NCI-H1048 (cell line): ENCODE data around the gene UQCR10.

ENCODE experiments used
- DNase-seq: peaks from one replicate; lab custom pipeline; 2025; lab: John Stamatoyannopoulos, UW

UQCR10 gene

DNA sequence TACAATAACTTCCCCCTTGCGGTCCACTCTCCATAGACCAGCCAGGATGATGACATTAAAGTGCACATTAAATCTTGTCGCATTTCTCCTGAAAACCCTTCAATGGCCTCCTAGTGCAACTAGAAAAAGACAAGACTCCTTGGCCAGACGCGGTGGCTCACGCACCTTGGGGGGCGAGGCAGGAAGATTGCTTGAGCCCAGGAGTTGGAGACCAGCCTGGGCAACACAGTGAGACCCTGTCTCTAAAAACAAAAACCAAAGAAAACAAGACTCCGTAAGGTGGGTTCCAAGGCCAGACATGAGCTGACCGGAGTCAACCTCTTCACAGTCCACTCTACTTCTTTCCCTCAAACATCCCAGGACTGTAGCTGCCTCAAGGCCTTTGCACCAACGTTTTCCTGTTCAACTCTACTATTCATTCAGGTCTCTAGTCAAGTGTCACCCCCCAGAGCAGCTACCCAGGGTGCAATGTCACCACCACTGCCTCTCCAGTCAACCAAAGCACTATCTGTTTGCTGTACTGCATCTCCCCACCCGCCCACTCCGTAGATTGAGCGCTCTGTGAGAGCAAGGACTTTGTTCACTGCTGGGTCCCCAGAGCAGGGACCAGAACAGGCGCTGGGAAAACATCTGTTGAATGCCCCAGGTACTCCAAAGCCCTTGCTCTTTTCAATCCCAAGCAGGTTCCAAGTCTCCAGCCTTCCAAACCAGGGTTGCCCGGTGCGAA is 1.1 kb upstream of the UQCR10 start:
- no peak for DNase-seq

DNA sequence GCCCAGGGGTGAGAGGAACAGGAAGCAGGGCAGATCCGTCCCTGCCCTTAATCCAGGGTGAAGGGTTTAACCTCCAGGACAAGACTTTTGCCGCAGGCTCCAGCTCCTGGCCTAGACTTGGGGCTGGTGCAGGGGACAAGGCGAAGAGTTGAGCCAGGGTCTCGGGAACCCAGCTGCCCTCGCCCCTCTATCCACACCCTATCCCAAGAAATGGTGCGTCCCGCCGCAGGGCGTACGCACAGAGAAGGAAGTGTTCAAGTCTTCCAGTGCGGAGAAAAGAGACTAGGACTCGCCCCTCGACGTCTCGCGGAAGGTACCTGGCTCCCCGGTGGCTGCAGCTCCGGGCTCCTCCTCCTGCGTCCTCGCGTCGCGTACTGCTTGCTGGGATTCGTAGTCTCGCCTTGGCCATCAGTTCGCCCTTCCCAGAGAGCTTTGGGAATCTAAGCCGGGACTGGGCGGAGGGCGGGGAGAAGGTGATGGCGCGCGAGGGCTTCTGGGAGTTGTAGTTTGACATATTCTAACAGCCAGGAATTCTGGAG is 468 bp upstream of the UQCR10 start, which contains the start of gene ZMAT5:
Gene ZMAT5 (minus strand): TSS at position 376 of the 539 bp plus-strand sequence. CDS start 18,463 bp downstream, outside the sequence.
- peak; percentile 97 for DNase-seq

DNA sequence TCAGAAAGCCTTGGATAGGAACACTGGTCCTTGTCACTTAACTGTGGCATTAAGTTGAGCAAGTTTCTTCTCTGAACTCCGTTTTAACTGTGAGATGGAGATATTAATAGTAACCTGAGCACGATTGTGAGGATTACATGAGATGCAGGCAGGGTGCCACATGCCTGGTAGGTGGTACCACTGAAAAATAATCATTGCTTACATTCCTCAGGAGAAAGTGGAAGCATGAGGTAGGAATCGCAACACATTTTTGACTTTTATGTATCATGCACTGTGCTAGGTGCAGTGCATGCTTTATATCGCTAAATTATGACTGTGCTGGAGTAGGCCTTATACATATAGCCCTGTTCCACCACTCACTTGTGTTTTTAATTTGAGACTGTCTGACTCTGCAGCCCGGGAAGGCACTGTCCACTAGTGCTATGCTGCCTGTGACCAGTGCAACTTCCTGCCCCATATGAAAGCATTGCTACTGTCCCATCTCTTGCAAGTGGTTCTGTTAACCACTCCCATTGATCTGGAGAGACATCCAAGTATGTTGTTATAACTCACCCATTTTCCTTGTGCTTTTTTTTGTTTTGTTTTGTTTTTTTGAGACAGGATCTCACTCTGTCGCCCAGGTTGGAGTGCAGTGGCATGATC is 1.0 kb downstream of the UQCR10 start:
- DNase-seq: no peak

DNA sequence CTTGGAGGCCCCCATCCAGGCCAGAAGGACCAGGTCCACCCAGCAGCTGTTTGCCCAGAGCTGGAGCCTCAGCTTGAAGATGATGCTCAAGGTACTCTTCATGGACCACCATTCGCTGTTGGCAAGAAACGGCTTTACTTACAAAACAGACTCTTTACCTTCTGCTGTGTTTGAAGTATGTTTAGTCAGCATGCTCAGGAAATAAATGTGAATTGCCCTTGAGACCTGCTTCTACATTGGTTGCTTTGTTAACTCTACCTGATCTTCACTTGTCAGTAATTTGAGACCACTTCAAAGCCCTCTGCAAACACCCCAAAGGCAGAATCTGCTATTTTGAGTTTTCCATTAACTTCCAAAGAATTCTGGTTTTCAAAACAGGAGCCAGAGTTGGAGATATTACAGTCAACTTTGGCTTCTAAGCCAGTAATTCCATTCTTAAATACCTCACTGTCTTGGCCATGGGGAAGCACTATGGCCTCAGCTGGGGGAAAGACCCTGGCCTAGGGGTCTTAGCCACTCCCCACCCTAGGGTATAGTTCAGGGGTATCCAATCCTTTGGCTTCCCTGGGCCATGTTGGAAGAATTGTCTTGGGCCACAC is 2.7 kb downstream of the UQCR10 start:
- DNase-seq: no peak

DNA sequence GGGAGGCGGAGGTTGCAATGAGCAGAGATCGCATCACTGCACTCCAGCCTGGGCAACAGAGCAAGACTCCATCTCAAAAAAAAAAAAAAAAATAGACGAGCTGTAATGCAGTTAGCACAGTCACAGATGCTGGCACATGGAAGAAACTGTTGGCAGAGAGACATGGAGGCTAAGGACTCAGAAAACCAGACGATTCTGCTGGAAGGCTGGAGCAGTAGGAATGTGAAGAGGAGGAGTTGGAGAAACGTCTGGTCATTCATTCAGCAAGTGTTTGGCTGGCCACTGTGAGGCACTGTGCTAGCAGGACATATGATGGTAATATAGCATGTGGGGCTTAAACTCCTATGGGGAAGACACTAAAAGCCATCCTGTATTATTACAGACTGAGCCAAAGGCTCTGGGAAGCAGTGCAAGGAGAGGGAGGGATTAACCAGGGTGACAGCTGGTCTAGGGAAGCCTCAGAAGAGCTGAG is 5.0 kb downstream of the UQCR10 start:
- no peak for DNase-seq

DNA sequence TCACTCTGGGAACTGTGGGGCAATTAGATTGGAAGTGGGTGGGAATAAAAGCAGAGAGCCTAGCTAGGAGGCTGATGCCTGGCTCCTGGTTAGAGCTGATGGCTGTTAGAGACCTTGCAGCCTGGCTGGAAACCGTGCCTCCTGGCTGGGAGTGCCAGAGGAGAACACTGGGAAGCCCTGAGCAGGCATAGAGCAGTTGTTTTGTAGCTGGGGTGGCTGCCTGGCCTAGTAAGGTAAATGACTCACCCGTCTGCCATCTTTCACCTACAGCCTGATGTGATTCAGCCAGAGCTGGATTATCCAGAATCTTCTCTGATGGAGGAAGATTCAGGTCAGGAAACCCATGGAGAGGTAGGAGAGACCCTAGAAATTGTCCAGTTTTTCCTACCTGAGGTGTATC is 6.1 kb downstream of the UQCR10 start:
- DNase-seq: no peak

DNA sequence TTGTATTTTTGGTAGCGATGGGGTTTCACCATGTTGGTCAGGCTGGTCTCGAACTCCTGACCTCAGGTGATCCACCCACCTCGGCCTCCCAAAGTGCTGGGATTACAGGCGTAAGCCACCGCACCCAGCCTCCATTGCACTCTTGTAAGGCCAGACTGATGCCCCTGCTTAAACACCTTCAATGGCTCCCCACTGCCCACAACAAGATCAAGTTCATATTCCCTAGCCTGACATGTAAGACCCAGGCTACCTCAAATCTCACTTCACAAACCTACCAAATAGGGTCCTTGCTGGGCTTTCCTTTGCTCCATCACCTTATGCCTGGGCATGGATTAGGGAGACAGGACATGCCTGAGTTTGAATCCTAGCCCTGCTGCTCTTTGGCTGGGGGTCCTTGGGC is 13.1 kb downstream of the UQCR10 start:
- DNase-seq: no peak

DNA sequence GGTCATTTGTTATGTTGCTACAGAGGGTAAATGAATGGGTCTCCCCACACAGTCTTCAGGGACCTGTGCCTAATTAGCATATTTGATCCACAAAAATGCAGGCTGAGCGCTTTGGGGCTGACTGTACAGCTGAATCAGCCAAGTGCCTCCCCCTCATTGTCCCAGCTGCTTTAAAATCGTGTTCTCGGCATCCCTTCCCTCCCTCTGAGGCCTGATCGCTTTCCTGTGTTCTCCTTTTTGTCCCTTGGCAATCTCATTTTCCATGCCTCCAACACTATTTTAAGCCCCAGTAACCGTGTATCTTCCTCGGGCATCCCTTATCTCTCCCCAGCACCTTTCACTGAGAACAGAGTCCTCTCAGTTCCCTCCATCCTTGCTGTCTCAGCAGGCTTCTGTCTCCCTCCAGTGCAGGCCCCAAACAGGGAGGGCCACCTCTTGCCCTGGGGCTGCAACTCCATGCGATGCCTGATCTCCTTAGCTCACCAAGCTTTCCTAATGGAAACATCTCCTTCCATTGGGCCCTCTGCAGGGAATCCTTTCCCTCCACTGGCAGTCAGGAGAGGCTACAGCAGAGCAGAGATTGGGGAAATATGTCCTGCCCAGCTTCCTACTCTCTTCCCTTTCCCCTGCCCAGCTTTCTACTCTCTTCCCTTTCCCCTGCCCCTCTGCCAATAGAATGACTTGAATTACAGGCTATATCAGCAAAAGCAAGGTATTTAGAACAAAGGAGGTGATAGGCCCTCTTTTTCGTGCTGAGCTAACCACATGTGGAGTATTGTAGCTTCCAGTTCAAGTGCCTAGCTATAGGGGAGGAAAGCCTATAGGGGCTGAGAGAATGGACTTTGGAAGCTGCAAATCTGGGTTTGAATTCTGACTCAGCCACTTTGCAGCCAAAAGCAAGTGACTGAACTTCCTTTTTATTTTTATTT is 13.8 kb downstream of the UQCR10 start:
- no peak for DNase-seq

DNA sequence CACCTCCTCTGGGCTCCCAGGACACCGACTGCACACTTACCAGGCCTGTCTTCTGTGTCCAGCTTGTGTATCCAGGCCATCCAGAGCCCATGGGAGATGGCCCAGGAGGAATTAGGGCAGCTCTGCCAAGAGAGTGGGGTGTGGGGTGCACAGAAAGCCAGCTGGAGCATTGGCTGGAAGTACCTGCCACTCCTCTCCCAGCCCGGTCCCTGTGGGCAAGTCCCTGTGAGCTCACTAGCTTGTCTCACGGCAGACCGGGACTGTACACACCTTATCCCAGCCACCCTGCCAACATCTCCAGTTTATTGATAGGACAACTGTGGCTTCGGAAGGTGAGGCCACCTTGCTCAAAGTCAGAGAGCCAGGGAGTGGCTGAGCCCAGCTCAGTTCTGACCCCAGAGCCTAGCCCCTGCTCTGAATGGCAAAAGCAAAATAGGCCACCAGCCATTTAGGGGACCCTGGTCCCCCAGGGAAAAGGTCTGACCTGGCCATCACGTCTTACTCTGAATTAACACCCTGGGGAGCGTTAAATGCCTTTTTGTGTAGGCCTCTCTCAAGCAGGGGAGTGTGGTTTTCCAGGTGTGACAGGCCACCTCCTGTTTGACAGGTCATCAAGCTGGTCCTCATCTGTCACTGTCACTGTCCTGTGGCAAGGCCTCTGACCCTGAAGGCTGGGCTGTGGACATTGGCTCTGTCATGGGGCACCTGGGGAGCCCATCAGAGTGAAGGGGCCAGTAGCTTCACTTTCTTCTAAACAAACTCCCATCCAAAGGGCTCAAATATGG is 15.1 kb downstream of the UQCR10 start:
- no peak for DNase-seq

DNA sequence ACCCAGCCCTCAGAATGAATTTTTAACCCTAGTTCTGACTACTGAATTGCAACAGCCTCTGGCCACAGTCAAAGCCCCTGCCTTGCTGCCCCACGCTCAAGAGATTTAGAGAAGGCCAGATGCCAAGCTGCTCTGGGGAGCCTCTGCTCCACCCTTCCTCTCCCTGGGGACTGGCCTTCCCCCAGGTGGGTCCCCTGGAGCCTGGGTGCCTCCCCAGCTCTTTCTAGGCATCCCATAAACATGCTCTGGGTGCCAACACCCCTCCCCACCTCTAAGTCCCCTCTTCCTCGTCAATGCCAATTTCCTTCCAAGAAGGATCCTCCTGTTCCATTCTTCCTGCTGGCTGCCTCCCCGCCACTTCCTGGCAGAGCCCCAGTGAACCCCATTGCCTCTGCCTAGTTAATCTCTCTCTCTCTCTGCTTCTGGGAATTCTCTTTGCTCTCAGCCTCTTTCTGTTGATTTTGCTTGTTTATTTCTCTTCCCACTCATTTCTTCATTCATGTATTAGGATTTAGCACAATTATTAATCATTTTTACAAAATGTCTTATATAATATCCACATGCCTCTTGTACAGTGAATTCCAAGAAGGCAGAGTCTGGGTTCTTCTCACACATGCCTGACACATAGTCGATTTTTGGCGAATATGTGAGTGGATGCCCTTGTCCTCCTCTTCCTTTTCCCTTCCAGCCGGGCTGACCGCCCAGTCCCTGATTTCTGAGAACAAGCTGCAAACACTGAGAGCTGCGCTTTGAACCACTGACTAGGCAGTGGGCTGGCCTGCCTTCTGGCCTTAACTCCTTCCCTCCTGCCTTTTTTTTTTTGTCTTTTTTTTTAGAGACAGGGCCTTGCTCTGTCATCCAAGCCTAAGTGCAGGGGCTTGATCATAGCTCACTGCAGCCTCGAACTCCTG is 17.5 kb downstream of the UQCR10 start:
- DNase-seq: no peak

DNA sequence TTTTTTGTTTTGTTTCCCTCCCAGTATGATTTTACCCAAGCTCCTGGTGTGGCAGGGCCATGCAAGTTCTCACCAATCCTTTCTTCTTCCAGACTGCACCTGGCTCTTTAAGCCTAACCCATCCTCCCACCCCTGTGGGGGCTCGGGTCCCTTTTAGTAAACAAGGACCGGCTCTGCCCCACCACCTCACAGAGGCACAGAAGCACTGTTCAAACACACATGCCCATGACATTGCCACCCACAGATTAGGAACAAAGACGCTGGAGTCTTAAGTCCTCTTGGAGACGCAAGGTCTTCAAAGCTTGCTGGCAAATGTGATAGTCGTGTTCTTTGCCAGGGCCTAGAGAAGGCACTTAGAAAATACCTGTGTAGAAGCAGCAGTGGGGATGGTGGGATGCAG is 18.9 kb downstream of the UQCR10 start:
- no peak for DNase-seq

DNA sequence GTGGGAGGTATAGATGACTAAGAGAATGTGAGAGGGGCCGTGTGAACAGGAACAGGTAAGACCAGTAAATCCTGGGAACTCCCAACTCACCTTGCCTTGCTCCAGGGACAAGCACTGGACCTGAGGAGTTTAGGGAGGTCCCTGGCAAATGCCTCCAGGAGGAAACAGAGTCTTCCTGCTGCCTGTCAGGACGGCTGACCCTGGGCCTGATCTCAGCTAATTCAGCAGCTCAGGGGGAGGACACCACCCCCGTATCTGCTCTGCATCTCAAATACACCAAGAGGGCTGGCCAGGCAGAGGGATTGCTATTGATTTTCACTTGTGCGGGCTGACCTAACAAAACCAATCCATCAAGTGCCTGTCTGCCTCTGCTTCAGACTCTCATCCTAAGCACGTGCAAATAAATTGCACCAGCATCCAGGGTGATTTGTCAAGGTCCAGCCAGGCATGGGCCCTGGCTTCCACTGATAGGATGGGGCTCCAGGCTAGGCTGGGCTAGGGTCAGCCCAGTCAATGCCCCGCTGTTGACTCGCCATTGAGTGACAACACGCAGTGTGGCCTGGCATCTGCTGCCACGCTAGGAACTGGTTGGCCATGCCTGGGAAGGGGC is 20.3 kb downstream of the UQCR10 start:
- no peak for DNase-seq

DNA sequence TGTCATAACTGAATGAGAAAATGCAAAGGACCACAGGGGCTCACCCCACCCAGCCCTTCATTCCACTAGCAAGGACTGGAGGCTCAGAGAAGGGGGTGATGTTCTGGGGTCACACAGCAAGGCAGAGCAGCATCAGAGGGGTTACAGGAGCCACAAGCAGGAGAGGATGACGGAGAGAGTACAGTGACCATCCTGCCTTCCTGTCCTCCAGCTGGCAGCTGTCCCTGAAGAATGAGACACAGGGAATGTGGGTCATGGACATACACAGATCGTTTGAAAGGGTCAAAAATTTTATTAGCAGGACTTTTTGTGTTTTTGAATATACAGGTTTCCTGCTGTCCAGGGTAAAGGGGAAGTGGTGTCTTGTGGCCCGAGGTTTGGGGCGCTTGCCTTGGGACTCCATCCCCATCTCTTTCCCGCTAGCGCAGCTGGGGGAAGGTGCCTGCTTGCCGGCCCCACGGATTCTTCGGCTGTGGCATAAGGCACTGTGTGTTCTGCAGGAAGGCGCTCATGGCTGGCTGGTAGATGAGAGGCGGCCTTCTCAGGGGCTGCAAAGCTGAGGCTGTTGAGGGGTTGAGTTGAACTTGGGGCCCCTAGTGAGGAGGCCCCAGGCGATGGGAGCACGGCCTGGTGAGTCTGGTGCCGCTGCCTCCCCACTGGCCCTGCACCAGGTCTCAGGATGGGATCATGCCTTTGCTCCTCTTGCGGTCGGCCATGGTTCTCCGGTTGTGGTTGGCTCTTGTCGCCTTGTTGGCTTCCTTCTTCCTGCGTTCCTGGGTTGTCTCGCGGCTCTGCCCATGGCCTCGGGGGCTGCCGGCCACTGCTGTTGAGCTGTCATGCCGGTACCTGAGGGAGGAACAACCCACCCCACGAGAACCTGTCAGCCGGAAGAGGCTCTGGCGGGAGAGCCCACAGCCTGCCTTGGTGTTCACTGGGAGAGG is 21.4 kb downstream of the UQCR10 start:
- DNase-seq: no peak

DNA sequence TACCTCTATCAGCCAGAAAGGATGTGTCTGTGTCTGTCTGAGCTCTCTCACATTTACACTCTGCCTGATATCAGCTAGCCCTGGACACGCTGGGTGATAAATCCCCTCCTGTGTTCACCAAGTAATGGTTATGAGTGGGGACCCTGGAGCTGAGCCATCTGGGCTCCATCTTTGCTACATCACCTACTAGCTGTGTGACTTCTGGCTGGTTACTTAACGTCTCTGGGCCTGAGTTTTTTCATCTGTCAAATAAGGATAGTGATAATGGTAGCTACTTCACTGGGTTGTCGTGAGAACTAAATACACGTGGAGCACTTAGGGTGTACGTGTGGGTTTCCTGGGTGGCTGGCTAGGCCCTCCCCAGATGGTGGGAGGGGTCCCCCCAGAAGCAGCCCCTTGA is 22.9 kb downstream of the UQCR10 start:
- DNase-seq: no peak

DNA sequence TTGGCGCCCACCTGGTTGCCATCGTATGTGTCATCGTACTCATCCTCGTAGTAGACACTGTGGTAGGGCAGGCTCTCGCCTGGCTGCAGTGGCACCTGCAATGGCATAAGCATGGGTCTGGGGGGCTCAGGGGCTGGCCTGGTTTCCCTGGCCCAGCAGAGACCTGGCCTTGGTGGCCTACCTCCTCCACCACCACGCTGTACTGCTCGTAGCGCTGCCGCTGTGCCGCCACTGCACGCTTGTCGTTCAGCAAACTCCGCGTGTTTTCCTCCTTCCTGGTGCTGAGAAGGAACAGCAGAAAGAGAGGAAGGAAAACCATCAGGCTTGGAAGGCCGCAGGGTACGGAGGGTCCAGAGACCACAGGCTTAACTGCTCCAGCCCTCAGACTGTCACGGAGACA is 26.2 kb downstream of the UQCR10 start:
- no peak for DNase-seq

DNA sequence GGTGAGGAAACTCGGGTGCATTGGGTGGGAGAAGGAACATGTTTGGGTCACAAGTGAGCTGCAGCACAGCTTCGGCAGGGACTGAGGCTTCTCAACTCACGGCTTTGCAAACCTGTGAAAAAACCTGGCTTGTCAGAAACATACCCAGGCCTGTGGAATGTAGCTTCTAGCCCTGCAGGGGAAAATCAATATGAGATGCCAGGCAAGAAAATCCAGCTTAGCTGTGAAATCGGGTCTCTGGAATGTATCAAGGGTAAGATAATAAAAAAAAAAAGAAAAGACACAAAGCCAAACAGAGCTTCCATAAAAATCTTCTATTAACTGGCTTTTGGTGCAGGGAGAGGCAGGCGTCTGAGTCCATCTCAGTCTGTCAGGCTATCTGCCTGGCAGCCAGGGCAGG is 28.5 kb downstream of the UQCR10 start:
- no peak for DNase-seq

DNA sequence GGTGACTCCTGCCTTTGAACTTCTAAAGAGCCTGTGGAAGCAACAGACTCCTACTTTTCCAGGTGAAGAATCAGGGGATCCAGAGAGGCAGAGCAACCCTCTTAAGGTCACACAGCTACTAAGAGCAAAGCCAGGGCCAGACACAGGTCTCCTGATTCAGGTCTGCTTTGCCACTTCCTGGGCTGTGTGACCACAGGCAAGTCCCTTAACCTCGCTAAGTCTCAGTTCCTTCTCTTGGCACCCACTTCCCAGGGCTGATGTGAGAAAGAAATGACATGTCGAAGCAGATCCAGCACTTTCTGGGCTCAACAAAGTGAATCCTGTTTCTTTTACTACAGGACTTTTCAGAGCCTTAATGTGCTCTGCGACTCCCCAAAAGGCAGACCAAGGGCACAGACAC is 30.2 kb downstream of the UQCR10 start:
- no peak for DNase-seq

DNA sequence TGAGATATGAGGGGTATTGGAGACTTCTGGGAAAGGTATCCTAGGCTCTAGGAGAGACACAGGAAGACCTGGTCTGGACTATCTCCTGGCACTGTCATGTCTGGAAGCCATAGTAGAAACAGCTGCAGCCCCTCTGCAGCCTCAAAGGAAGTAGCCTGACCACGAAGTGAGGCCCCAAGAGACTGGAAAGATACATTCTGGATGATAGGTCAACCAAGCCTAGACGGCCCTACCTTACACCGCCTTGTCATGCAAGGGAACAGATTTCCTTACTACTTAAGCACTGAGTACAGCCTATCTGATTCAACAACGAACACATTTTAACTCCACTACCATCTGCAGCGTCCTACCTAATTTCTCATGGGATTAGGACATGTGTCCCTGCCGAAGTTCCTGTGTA is 31.1 kb downstream of the UQCR10 start:
- no peak for DNase-seq
